ENCODE results near the gene PFN1. TPM values are rescaled to one million over a fixed set of nuclear protein-coding genes. Genes with fewer than 3 reads are reported as not detected.

Gene PFN1
- total RNA-seq, 1 experiment from 2014 or later, result 367 TPM

DNA sequence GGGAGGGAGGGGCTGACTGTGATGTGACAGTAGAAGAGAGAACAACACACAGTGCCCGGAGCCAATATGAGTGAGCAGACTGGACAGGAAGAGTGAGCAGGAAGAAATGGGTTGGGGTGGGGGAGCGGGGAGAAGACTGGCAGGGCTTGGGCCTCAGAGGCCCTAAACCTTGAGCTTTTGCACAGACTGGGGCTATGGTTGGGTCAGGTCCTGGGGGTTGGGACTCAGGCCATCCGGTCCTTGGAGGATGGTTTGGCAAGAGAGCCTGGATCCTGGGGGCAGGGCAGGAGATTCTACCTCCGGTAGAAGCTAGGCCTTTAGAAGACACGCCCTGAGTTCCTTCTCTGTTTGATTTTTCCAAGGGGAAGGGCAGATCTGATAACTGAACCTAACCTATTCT, 38.1 kb upstream of the PFN1 start:
- no peak for DNase-seq
- Histone ChIP-seq H3K9me3 (no peaks in the 10 kb centered on the region), H3K36me3 (ENCODE audit: control insufficient read depth, insufficient read depth, low read length) (no peaks in the 10 kb centered on the region), H3K4me3 (ENCODE audit: low read depth, low read length) (peak overlapping the region; percentile 60), H3K27me3 (replicated peaks; ENCODE audit: control insufficient read depth, insufficient read depth, low read length) (no peaks in the 10 kb centered on the region), H3K4me1 (peaks cover 4% of the 10 kb centered on the region; the same call in 1 of the 2 replicates)
- Mint-ChIP-seq H3K4me3 (ENCODE audit: unreplicated experiment) (peak overlapping the region; percentile 78), H3K4me1 (ENCODE audit: low read depth, unreplicated experiment) (peaks cover 9% of the 10 kb centered on the region), H3K9me3 (ENCODE audit: unreplicated experiment) (no peaks in the 10 kb centered on the region), H3K27ac (ENCODE audit: unreplicated experiment) (peak overlapping the region; percentile 73), H3K27me3 (ENCODE audit: insufficient read depth, unreplicated experiment) (no peaks in the 10 kb centered on the region), H3K36me3 (ENCODE audit: insufficient read depth, unreplicated experiment) (peaks cover 12% of the 10 kb centered on the region)
- intact Hi-C loops (cut with micrococcal nuclease; ENCODE audit: unreplicated experiment), result no loop called here
- POLR2A ChIA-PET, result interaction anchor here (1.4 kb wide), 1 partner anchor 19 kb away, joined by 5 read pairs; no protein-coding TSS in a partner anchor
- CTCF ChIA-PET, result no interaction called here
- no TSS peak for BruUV-seq (replicated peaks)
- TF ChIP-seq, protein P1, sequence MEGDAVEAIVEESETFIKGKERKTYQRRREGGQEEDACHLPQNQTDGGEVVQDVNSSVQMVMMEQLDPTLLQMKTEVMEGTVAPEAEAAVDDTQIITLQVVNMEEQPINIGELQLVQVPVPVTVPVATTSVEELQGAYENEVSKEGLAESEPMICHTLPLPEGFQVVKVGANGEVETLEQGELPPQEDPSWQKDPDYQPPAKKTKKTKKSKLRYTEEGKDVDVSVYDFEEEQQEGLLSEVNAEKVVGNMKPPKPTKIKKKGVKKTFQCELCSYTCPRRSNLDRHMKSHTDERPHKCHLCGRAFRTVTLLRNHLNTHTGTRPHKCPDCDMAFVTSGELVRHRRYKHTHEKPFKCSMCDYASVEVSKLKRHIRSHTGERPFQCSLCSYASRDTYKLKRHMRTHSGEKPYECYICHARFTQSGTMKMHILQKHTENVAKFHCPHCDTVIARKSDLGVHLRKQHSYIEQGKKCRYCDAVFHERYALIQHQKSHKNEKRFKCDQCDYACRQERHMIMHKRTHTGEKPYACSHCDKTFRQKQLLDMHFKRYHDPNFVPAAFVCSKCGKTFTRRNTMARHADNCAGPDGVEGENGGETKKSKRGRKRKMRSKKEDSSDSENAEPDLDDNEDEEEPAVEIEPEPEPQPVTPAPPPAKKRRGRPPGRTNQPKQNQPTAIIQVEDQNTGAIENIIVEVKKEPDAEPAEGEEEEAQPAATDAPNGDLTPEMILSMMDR (IDR thresholded peaks at IDR 0.05; ENCODE audit: insufficient read depth in 1 of 2, low read depth in 1 of 2, low read length in 1 of 2, severe bottlenecking in 1 of 2, unreplicated experiment in 1 of 2), result no peak

DNA sequence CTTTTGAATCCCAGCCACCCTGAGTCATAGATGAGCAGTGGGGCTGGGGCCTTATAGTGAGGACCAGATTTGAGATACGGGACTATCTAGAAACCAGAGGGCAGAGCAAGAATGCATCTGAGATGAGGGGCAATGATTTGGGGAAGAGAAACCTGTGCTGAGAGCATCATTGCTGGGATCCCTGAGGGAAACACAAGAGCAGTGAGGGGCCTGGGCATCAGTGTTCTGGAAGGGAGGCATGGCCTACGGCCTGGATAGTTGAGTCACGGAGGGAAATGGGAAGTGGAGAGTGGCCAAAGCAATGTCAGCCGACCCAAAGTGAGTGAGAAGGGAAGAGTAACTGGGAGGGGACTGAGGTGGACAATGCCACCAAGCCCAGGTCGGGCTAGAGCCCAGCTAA, 34.0 kb upstream of the PFN1 start:
- H3K4me1 Mint-ChIP-seq (ENCODE audit: low read depth, unreplicated experiment), result peaks cover 7% of the 10 kb centered on the region

DNA sequence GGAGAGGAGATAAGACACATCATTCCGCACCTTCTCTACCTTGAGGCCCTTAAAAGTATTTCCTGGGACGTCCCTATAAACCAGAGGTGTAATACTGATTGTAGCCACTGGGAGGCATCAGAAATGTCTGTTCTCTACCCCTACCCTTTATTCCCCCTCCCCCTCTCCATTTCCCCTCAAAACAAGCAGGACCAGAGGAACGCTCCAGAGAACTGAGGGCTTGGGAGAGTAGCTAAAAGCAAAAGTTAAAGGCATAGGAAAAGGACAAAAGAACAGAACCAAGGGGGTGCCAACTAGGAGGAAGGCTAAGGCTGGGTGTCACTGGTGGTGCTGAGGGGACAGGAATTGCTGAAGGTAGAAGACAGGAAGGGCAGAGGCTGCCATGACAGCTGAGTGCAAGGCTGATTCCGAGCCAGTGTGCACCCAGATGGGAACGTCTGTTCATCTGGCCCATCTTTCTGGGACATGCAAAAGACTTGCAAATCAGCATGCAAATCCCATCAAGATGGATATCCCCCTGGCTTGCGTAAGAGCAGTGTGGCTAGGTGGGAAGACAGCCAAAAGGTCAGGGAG, 32.4 kb upstream of the PFN1 start:
- BruUV-seq (replicated peaks), result no TSS peak
- DNase-seq, result peak in 1 of 2 experiments; percentile 55

More for the DNA sequence above, 34.0 kb upstream of the PFN1 start:
- H3K9me3 Mint-ChIP-seq (ENCODE audit: unreplicated experiment), result no peaks in the 10 kb centered on the region
- Histone ChIP-seq H3K9me3 (no peaks in the 10 kb centered on the region), H3K4me3 (ENCODE audit: low read depth, low read length) (no peak overlapping the region), H3K36me3 (ENCODE audit: control insufficient read depth, insufficient read depth, low read length) (no peaks in the 10 kb centered on the region), H3K4me1 (no peaks in the 10 kb centered on the region), H3K27me3 (replicated peaks; ENCODE audit: control insufficient read depth, insufficient read depth, low read length) (no peaks in the 10 kb centered on the region)
- intact Hi-C loops (cut with micrococcal nuclease; ENCODE audit: unreplicated experiment), result no loop called here
- ChIA-PET CTCF (no interaction called here), POLR2A (no interaction called here)
- BruUV-seq (replicated peaks), result no TSS peak
- DNase-seq, result no peak
- peaks cover 26% of the 10 kb centered on the region for H3K36me3 Mint-ChIP-seq (ENCODE audit: insufficient read depth, unreplicated experiment)
- no peak overlapping the region for H3K27ac Mint-ChIP-seq (ENCODE audit: unreplicated experiment)
- TF ChIP-seq, protein P1 (IDR thresholded peaks at IDR 0.05; ENCODE audit: insufficient read depth in 1 of 2, low read depth in 1 of 2, low read length in 1 of 2, severe bottlenecking in 1 of 2, unreplicated experiment in 1 of 2), result no peak
- H3K4me3 Mint-ChIP-seq (ENCODE audit: unreplicated experiment), result no peak overlapping the region
- no peaks in the 10 kb centered on the region for H3K27me3 Mint-ChIP-seq (ENCODE audit: insufficient read depth, unreplicated experiment)

More for the DNA sequence above, 32.4 kb upstream of the PFN1 start:
- Histone ChIP-seq H3K36me3 (ENCODE audit: control insufficient read depth, insufficient read depth, low read length) (no peaks in the 10 kb centered on the region), H3K27me3 (replicated peaks; ENCODE audit: control insufficient read depth, insufficient read depth, low read length) (no peaks in the 10 kb centered on the region), H3K9me3 (no peaks in the 10 kb centered on the region), H3K4me1 (no peaks in the 10 kb centered on the region), H3K4me3 (ENCODE audit: low read depth, low read length) (no peak overlapping the region)
- Mint-ChIP-seq H3K4me3 (ENCODE audit: unreplicated experiment) (no peak overlapping the region), H3K27me3 (ENCODE audit: insufficient read depth, unreplicated experiment) (no peaks in the 10 kb centered on the region), H3K36me3 (ENCODE audit: insufficient read depth, unreplicated experiment) (peaks cover 28% of the 10 kb centered on the region), H3K27ac (ENCODE audit: unreplicated experiment) (no peak overlapping the region), H3K9me3 (ENCODE audit: unreplicated experiment) (no peaks in the 10 kb centered on the region), H3K4me1 (ENCODE audit: low read depth, unreplicated experiment) (peaks cover 8% of the 10 kb centered on the region)
- ChIA-PET CTCF (no interaction called here), POLR2A (no interaction called here)
- intact Hi-C loops (cut with micrococcal nuclease; ENCODE audit: unreplicated experiment), result loop anchor here (1.0 kb wide), 1 partner anchor 82 kb away; no protein-coding TSS in a partner anchor
- TF ChIP-seq, protein P1 (IDR thresholded peaks at IDR 0.05; ENCODE audit: insufficient read depth in 1 of 2, low read depth in 1 of 2, low read length in 1 of 2, severe bottlenecking in 1 of 2, unreplicated experiment in 1 of 2), result peak; percentile 35 to 49

Measured in Caco-2 (cell line).